NCI-H2081 treated with DMSO at 0.1 percent for 48 hours (cell line): ENCODE measurements around the gene SLC43A2.
"Not testable (repeated sequence)": the region's sequence is repeated elsewhere in the genome, so short reads cannot be mapped to it uniquely, and the experiment has no call there.

ENCODE experiments used
- DNase-seq: peaks from one replicate; lab custom pipeline; 2025; lab: John Stamatoyannopoulos, UW

The SLC43A2 gene

DNA sequence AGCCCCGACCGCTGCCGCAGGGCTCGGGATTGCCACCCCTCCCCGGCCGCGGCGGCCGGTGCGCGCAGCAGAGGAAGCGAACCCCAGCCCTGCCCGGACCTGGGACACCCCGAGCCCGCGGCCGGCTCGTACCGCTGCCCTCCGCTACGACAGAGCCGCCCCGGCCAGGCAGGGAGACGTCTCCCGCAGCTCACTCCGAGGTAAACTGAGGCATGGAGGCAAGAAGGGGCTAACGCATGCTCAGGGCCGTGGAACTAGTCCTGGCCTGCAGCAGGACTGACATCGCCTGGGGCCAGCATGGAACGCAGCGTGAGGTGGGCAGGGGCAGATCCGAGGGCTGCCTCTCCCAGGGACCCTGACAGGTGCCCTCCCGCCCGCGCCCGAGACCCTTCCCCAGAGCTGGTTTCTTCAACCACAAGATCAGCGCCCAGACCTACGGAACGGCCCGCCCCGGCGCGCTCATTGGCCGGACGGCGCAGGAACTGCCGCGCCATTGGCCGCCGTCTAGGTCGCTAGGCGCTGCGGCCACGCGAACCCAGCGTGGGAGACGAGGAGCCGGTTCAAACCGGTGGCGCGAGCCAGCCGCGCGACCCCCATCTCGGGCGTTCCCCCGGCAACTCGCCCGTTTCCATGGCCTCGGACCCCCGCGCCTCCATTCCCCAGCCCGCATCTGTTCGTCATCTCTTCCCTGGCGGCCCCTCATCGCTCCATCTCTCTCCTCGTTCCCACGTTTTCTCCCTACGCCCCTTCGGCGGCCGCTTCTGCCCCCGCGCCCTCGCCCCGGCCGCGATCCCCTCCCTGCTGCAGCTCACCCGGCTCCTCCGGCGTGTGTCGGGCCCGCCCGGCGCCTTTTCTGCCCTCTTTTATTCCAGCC is at the start of gene SLC43A2:
Gene SLC43A2 (minus strand): TSS at position 853 of the 874 bp plus-strand sequence. CDS start 960 bp downstream, outside the sequence.
- DNase-seq, result no peak

DNA sequence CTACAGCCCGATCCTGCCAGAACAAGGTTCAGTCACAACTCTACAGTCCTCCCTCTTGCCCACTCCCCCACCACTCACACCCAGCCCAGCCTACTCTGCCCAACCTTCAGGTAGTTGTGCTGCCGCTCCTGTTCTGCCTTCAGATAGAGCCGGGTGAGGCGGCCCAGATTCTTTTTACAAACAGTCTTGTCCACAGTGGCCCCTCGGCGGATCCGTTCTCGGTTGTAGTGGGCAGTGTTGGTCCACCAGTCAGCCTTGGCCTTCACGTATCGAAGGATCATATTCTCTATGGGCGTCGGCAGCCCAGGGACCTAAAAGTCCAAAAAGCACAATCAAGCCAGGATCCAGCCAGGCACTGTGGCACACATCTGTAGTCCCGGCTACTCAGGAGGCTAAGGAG is 47.8 kb upstream of the SLC43A2 start:
- no peak for DNase-seq

DNA sequence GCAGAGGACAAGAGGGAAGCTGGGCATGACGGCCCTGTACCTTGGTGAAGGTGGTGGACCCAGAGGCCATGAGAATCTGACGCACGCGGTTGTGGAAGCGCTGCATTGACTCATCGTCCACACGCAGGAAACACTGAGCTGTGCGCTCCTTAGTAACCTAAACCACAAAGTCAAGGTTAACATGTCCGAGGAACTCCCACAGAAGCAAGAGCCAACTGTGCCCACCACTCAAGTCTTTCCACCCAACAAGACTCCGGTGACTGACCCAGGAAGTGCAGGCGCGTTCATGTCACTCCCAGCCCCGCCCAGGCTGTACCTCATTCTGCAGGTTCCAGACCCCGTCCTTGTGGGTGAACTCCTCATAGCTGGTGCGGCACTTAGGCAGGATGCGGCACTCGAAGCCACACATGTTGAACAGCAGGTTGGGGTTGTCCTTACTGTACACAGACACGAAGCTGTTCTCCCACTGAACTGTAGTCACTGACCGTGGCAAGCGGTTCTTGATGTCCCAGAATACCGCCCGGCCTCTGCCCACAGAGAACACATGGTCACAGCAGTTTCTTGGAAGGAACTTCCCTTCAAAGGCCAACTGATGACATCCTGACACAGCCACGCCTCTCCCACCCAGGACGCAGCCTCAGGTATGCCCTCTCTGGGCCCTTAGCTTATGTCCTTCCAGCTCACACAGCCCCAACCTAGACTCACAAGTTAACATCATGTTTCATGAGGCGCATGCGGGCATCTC is 44.6 kb upstream of the SLC43A2 start:
- no peak for DNase-seq

DNA sequence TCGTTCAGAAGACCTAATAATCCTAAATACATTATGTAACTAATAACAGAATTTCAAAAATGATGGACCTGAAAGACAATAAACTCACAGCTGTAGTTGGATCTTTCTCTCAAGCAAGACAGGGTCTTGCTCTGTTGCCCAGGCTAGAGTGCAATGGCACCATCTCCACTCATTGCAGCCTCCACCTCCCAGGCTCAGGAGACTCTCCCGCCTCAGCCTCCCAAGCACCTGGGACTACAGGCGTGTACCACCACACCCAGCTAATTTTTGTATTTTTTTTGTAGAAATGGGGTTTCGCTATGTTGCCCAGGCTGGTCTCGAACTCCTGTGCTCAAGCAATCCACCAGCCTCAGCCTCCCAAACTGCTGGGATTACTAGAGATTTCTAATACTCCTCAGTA is 35.3 kb upstream of the SLC43A2 start:
- not testable (repeated sequence) for DNase-seq

DNA sequence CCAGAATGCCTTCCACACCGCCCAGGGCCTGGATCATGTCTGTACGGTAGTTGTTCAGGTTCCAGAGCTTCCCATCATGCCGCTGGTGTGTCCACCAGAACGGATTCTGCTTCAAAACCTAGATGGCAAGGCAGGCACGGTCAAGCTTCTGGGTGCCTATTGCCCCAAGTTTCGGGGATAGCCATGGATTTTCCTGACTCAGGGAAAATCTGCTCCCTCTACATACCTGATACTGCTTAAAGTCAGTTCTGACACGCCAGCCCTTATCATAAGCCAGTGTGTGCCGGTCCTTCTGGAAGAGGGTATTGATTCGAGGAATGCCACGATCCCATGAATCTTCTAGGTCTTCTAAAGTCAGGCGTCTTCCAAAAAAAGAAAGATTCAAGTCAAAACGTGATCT is 32.4 kb upstream of the SLC43A2 start:
- no peak for DNase-seq

DNA sequence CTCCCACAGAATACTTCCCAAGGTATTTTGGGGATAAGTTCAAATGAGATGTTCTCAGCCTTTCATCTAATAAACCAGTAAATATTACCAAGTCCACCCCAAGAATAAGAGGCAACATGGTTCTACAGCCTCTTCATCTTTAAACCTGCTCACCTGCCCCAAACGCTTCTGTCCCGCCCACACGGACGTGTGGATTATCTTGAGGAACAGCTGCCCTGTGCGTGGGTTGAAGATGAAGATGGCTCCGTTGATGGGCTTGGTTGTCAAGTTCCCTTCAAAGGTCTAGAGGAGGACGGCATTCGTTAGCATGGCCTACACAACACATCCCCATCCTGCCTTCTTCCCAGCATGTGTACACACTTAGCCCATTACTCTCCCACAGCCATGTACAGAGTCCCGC is 29.5 kb upstream of the SLC43A2 start:
- no peak for DNase-seq

DNA sequence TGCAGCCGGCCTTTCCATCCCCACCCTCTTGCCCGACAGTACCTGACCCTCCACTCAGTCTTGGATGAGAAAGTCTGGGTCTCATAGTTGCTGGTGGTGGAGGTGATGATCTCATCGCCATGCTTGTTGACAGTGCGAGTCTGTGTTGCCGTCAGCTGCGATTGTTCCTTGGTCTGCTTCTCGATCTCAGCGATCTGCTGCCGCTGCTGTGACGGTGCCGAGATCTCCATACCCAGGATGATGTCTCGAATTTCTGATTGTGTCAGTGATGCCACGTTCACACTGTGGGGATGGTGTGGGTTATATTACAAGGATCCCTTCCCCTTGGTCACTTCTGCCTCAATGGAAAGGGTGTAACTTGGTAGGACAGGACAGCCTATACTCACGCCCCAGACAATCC is 25.1 kb upstream of the SLC43A2 start:
- no peak for DNase-seq

DNA sequence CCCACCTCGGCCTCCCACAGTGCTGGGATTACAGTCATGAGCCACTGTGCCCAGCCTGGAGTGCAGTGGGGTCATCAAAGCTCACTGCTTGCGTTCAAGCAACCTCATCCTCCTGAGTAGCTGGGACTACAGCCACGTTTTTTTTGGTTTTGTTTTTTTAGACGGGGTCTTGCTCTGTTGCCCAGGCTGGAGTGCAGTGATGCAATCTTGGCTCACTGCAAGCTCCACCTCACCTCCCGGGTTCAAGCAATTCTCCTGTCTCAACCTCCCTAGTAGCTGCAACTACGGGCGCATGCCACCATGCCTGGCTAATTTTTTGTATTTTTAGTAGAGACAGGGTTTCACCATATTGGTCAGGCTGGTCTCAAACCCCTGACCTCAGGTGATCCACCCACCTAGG is 24.2 kb upstream of the SLC43A2 start:
- not testable (repeated sequence) for DNase-seq

DNA sequence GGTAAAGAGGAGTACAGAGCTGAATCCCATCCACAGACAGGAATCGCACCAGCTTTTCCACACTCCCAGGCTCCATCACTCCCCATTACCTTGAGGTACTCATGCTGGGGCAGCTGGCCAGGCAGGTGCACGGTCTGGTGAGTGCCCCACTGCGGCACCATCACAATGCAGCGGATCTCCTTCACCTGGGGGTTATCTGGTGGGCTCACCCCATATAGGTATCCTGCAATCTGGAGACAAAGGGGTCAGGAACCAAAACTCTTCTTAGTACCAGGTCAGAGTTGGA is 22.9 kb upstream of the SLC43A2 start:
- DNase-seq, result no peak

DNA sequence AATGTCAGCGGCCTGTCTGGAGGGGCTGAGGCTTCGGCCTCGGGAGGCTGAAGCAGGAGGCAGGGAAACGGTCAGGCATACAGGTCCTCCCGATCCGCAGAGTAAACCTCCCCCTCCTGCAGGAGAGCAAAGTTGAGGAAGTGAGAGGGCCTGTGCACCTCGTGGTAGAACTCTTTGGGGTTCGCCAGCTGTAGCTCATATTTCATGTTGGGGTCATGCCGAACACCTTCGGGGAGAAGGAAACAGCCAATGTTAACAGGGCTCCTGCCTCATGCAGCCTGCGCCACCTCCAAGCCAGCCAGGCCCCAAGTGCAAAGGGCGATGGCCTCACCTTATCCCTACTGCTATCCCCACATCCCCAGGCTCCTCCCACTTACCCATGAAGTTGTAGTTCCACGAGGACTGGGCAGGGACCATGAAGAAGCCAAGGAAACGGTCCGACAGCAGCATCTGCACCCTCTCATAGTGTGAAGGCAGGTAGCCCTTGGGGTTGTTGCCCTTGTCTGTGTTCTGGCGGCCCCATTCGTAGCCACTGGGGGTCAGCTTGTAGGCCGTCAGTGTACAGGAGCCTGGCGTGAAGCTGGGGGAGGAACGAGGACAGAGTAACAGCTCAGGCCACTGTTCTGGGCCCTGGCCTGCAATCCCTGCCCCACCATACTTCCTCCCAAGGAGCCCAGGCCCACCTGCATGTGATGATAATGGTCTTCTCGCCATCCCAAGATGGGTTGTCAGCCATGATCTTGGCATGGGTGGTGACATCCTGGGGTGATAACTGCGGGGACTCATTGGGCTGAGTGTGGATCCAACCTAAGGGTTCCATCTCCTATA is 22.3 kb upstream of the SLC43A2 start:
- no peak for DNase-seq

DNA sequence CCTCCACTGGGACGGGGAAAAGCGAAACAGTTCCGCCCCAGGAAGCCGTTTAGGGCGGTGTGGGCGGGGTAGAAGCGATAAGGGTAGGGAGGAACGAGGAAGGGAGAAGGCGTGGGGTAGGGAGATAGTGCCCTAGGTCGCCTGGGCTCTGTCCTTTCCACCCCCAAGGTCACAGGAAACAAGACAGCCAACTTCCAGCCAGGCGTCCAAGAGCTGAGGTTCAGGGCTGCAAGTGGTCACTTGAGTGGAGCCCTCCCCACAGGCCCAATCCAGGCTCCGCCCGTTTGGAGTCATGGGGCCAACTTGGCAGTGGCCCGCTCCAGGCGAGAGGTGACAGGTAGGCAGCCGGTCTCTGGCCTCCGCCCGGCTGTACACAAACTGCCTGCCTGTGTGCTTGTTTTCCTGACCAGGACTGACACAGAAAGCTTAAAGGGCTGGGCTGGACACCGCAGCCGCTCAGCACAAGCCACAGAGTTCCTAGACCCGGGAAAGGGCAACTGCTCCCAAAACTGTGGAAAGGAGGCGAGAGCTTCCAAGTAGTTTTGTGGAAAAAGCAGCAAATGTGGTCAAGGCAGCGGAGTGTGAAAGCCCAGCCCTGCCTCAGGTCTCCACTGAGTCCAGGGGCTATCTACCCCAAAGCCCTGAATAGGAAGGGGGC is 21.3 kb upstream of the SLC43A2 start, which contains the start of gene RILP:
Gene RILP (minus strand): TSS at position 23 of the 658 bp plus-strand sequence. CDS start 62 bp downstream, outside the sequence.
- no peak for DNase-seq

DNA sequence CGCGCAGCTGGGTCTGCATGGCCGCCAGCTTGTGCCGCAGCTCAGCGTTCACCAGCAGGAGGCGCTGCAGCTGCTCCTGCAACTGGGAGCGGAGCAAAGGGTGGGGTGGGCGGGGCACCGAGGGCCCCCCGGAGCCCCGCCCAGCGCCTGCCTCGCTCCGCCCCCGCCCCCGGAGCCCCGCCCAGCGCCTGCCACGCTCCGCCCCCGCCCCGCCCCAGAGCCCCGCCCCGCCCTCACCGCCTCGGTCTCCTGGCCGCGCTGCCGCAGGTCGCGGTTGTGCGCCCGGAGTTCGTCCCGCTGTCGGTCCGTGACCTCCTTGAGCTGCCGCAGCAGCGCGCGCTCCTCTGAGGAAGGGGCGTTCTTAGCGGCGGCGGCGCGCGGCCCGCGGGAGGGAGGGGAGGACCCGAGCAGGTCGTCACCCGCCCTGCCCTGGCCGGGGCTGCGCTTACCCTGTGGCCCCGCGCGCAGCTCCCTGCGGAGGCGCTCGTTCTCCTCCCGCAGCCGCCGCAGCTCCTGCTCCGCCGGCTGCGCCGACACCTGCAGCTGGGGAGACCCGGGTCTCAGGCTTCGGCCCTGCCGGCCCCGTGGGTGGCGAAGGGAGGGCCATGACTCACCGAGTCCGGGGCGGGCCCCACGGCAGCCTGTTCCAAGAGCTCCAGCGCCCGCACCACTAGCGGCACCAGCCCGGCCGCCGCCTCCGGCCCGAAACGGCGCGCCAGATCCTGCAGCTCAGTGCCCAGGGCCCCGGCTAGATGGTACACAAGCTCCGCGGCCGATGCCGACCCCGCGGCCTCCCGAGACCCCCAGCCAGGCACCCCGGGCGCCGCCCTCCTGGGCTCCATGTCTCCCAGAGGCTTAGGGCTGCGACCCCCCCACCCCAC is 20.6 kb upstream of the SLC43A2 start:
- no peak for DNase-seq

DNA sequence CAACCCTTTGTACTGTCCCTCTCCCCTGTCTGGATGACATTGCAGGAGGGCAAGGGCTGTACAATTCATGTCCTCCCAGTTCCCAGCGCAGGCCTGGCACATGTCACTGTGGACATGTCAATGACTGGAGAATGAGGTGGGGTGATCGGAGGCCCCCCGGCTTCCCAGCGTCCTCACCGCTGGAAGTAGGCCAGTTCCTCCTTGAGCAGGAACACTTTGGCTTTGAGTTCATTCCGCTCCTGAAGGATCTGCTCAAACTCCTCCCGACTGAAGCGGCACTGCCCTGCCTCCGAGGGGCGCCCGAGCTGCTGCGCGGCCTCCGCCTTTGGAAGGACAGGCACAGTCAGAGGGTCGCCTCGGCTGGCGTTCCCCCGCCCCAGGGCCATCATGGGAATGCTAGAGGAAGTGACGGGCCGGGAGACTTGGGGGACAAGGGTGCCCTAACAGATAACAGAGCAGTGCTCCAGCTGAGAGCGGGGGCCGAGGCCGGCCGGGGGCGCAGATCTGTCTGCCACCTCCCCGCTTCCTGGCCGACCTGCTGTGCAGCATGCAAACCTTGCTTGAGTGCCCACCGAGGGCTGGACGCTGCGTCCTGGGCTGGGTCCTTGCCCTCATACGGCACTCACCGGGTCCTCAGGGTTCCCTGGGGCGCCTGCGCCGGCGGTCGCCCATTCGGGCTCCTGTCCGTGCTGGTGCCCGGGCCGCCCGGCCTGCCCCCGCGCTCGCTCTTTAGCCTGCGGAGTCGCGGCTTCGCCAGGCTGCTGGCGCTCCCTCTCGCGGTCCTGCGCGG is 19.7 kb upstream of the SLC43A2 start:
- no peak for DNase-seq

DNA sequence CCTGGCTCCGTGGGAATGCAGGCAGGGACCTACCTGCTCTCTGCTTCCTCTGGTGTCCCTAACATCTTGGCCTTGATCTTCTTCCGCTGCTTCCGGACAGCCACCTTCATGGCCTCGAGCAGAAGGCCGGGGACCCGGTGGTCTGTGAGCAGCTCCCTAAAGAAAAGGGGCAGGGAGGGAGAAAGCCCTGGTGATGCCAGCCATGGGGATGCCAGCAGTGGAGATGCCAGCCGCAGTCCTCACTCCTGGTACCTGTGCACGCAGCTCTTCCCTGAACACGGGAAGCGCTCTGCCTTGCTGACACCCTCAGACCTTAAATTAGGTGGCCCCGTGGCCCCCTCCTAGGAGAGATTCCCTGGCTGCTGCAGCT is 19.2 kb upstream of the SLC43A2 start:
- no peak for DNase-seq

DNA sequence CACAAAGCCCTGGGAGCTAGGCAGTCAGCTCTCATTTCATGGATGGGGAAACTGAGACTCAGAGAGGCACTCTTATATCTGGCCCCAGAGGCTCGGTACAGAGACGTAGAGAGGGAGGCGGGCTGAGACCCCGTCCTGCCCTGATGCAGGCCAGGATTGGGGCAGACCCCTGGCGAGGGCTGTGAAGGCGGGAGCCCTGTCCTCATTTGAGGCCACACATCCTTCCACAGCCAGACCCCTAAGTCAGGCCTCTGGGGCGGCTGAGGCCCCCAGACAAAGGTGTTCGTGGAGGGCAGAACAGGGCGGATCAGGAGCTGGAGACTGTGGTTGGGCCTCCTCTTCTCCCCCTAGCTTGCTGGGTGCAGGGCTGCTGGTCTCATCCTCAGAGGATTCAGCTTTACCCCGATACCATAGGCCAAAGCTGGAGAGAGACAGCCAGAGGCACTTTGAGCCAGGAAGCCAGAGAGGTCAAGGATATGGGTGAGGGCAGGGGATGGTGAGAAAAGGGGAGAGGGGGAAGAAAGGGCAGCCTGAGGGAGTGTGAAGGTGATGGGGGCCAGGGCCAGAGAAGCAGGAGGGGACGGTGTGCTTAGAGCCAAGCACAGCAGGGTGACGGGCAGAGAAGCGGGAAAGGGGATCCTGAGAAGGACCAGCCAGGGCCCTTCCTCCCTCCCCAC is 17.7 kb upstream of the SLC43A2 start:
- no peak for DNase-seq

DNA sequence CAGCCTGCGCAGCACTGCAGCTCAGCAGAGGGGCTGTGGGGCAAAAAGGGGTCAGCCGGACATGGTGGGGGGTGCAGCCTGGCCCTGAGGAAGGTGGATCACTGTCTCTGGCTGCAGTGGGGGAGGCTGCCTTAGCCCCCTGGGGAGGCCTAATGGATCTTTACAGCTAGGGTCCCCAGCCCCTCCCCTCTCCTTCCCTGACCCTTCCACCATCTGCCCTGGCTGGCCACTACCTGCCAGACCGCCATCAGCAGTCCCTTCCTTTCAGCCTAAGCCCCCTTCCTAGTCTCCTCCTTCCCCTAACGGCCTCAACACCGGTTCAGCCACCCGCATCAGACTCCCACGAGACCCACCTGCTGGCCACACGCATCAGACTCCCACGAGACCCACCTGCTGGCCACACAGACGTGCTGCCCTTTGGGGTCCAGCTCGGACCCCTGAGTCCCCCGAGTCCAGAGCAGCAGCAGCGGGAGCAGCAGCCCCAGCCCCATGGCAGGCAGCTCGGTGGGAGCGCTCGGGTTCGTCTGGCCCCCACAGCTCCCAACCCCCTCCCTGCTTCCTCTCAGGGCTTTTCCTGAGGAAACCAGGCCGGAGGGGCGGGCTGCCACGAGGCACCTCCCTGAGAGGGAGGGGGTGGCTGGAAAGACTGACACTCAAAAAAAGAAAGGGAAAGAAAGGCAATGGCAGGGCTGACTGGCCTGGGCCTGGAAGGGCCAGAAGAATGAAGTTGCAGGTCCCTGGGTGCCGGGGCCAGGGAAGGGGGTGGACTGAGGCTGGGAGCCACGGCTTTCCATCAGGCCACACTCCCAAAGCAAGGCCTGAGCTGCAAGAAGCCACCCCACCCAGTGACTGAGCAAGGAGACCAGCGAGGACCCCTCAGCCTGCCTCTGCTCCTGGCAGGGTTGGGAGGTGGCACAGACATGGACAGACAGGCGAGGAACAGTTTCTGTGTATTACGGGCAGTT is 16.9 kb upstream of the SLC43A2 start, which contains the start of gene SCARF1:
Gene SCARF1 (minus strand): TSS at position 526 of the 965 bp plus-strand sequence. CDS start 35 bp downstream, at position 491.
- DNase-seq, result no peak

DNA sequence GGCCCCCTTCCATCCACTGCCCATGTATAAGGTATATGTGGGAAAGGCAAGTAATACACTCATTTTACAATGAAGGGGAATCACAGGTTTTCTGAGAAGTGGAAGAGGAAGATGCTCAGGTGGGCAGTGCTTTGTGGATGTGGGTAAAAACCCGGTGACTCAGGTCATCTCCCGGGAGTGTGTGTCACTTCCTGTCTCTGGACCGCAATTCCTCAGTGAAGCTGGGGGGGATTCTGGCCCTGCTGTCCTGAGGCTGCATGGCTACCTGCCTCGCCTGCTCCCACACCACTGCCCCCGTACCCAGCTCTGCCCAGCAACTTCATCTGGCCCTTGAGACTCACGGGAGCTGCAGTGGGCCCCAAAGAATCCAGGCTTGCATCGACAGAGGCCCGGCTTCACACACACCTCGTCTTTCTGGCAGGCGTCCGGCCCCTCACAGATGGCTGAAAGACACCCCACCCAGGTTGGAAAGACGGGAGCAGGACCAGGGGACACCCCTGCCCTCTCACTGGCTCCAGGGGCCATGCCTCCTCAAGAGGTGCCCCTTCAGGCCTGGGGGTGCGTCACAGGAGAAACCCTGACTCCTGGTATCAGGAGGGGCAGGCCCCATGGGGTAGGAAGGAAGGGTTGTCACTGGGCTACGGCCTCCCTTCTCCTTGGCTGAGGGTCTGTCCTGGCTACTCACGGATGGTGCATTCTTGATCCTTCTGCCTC is 16.0 kb upstream of the SLC43A2 start:
- DNase-seq, result no peak
